GM12874 (cell line): ENCODE results near the gene HK3.

ENCODE experiments used
- TF ChIP-seq, protein P1 (sequence below): IDR thresholded peaks from 2 replicates; pipeline ENCODE4 v1.5.1; 2011; ENCODE audit warnings: low read depth, mild to moderate bottlenecking, control low read depth, low read length, moderate library complexity; ENCODE audit not compliant: insufficient read depth

The HK3 gene

DNA sequence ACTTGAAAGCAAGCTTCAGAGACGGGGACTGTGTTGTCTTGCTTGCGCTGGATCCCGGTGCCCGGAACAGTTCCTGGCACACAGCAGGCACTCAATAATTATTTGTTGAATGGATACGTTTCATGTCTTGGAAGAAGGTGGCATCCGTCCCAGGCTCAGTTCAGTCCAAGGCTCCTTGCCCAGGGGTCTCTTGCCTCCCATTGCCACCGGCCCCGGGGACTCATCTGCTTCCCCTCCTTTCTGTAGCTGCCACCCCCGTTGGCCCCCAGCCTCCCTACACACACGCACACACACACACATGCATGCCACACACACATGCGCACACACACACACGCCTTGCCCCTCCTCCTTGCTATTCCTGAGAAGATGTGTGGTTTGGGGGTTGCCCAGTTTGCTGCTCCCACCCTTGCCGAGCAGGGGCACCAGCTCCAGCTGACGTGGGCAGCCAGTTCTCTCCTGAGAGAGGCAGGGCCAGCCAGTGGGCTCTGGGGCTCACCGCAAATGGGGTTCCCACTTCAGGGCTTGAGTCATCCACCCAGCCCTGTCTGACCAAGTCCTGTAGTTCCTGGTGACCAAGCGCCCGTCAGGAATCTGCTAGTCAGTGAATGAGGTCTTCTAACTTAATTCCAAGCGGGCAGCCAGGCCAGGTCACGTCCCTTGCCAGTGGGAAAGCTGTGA is 41.8 kb downstream of the HK3 start:
- TF ChIP-seq, protein P1, sequence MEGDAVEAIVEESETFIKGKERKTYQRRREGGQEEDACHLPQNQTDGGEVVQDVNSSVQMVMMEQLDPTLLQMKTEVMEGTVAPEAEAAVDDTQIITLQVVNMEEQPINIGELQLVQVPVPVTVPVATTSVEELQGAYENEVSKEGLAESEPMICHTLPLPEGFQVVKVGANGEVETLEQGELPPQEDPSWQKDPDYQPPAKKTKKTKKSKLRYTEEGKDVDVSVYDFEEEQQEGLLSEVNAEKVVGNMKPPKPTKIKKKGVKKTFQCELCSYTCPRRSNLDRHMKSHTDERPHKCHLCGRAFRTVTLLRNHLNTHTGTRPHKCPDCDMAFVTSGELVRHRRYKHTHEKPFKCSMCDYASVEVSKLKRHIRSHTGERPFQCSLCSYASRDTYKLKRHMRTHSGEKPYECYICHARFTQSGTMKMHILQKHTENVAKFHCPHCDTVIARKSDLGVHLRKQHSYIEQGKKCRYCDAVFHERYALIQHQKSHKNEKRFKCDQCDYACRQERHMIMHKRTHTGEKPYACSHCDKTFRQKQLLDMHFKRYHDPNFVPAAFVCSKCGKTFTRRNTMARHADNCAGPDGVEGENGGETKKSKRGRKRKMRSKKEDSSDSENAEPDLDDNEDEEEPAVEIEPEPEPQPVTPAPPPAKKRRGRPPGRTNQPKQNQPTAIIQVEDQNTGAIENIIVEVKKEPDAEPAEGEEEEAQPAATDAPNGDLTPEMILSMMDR: no peak

DNA sequence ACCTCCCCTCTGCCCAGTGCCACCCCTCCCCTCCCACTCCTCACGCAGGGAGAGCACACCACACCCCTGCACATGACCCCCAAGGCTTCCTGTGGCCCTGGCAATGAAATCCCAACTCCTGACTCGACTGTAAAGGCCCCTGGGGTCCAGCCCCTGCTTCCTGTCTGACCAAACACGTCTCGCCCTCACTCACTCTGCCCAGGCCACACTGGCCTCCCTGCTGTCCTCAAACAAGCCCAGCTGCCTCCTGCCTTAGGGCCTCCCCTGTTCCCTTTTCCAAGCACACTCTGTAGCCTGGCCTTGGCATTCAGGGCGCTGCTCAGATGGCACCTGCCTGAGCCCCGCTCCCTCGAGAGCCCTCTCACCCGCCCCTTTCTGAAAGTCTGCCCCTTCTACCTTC is 42.4 kb downstream of the HK3 start:
- TF ChIP-seq, protein P1: no peak

DNA sequence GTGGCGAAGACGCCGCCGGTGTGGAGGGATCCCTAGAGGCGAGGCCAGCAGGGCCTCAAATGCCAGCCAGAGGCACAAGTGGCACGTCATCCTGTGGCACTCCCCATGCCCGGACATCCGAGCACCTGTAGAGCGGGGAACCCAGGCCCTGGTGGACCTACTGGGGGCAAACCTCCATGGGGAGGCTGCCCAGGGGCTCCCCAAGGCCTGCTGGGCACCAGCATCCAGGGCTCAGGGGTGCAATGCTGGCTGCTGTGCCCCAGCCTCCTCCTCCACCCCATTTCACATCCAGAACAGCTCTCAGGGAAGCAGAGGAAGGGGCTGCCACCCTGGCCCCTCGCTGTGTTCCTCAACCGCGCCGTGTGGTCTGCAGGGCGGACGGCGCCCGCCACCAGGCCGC is 43.5 kb downstream of the HK3 start:
- TF ChIP-seq, protein P1: no peak

DNA sequence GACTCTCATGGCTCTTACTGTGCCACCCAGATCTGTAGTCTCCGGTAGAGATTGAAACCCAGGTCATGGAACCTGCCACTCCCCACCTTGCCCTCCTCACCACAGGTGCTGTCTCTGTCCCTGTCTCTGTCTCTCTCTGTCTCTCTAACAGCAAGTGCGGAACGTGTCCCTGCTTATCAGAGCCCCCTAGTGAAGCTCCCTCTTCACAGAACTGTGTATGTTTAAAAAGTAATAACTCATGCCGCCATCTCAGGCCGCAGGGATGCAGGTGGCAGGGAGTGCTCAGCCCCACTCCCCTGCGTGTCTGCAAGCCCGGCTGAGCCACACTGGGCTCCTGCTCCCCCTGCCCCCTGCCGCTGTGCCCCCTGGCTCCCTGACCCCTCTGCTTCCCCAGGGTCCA is 45.0 kb downstream of the HK3 start:
- TF ChIP-seq, protein P1: no peak

DNA sequence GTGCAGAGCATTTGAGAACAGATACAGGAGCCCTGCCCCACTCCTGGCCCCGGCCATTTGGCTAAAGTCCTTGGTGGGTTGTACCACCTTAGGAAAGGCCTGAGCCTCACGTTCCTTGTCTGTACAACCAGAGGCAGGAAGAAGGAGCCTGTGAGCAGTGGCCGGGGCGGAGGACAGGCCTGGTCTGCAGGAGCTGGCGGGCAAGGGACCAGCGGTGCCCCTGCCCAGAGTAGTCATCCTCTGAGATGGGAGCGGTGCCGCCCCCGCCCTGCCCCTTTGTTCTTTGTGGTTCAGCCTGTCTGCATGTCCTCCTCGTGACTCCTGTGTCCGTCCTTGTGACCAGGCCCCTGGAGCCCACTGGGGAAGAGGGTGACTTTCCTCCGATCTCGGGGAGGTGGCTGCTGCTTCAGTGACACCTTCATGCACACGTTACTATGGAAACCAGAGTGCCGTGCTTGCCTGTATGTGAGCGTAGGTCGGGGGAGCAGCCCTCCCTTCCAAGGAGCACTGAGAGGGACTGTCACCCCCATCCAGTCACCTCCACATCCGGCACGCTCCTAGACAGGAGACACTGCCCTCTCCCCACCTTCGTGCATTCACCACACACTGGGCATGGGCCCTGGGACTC is 45.9 kb downstream of the HK3 start:
- TF ChIP-seq, protein P1: no peak

DNA sequence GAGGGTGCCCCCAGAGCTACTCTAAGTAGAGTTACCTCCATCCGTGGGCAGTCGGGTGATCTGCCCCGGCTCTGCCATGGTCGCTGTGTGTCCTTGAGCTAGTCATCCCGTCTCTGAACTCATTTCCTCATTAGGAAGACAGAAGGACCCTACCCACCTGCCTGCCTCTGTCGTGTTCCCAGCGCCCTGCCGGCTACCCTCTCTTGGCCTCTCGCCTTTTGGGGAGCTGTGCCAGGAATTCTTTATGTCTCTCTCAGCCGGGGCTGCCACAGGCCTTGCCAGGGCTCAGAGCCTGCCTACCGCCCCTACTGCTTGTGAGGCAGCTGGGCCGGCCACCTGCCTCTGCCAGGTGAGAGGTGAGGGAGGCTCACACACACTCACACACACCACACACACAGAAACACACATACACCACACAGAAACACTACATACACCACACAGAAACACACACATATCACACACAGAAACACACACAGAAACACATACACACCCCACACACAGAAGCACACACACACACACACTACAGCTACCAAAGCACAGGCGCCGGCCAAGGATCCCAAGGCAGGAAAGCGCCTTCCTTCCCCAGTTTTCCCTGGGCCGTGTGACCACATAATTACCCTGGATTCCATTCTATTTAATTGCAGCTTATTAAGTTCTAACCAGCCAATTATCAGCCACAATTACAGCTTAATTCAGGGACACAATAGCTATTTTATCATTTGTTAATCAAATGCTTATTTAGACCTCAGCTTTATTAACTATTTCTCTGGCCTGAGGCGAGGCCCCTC is 47.1 kb downstream of the HK3 start:
- TF ChIP-seq, protein P1: no peak

DNA sequence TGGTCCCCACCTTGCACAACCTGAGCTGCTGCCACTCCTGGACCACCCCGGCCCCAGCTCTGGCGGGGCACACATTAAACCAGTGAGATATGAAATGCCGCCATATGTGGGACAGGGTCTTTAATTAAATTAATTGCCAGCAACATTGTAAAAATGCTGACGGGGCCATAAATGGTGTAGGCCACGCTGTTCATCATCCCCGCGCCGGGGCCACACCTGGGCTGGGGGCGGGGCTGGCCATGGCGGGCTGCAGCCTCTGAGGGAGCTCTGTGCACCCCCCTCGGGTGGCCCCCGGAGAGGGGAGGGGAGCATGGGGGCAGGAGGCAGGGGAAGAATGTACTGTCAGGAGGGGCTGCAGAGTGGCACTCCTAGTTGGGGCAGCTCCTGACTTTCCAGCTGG is 47.8 kb downstream of the HK3 start:
- TF ChIP-seq, protein P1: no peak
